Neuronal stem cell (in vitro differentiated cells): Measurements from ENCODE around the gene IGF1R.

Source experiments
- DNase-seq: peaks from one replicate; pipeline ENCODE4 v3.0.0-alpha.2; 2013; ENCODE audit warnings: low spot score
- H2AFZ ChIP-seq: one replicate; pipeline ENCODE4 v1.6.1; 2013; ENCODE audit warnings: mild to moderate bottlenecking, low read length, inconsistent platforms
- H2AK5ac ChIP-seq: 2 replicates; pipeline ENCODE4 v1.6.1; 2013; ENCODE audit warnings: low read depth, mild to moderate bottlenecking, inconsistent platforms, low read length, moderate library complexity, mixed read lengths
- H2BK120ac ChIP-seq: 2 replicates; pipeline ENCODE4 v1.6.1; 2013; ENCODE audit warnings: low read depth, mild to moderate bottlenecking, inconsistent platforms, low read length, moderate library complexity, mixed read lengths
- H2BK12ac ChIP-seq: one replicate; pipeline ENCODE4 v1.6.1; 2013; ENCODE audit warnings: low read length, inconsistent platforms
- H2BK15ac ChIP-seq: 2 replicates; pipeline ENCODE4 v1.6.1; 2013; ENCODE audit warnings: mild to moderate bottlenecking, low read length, inconsistent platforms, mixed read lengths
- H2BK5ac ChIP-seq: one replicate; pipeline ENCODE4 v1.6.1; 2013; ENCODE audit warnings: inconsistent platforms, mild to moderate bottlenecking, low read length, moderate library complexity
- H3K14ac ChIP-seq: one replicate; pipeline ENCODE4 v1.6.1; 2013; ENCODE audit warnings: low read length, inconsistent platforms
- H3K18ac ChIP-seq: 2 replicates; pipeline ENCODE4 v1.6.1; 2013; ENCODE audit warnings: low read length, inconsistent platforms
- H3K23ac ChIP-seq: 2 replicates; pipeline ENCODE4 v1.6.1; 2013; ENCODE audit warnings: low read depth, mild to moderate bottlenecking, mixed read lengths, low read length, inconsistent platforms; ENCODE audit not compliant: poor library complexity
- H3K27ac ChIP-seq: replicated peaks from 3 replicates; pipeline ENCODE4 v1.5.1; 2013; ENCODE audit warnings: low read length, inconsistent platforms
- H3K27me3 ChIP-seq, 3 experiments: 2 replicates each; pipeline ENCODE4 v1.6.1; 2013; ENCODE audit warnings: low read length in 3 of 3, mild to moderate bottlenecking in 2 of 3, inconsistent platforms in 1 of 3, low read depth in 1 of 3, mixed read lengths in 1 of 3, moderate library complexity in 1 of 3; ENCODE audit not compliant: control insufficient read depth in 3 of 3, insufficient read depth in 3 of 3
- H3K36me3 ChIP-seq, 2 donors: replicated peaks in 1 of 2; 2 replicates each; pipeline ENCODE4 v1.6.1; 2013; ENCODE audit warnings: low read length in 2 of 2; ENCODE audit not compliant: control insufficient read depth in 2 of 2, insufficient read depth in 2 of 2
- H3K4ac ChIP-seq: 2 replicates; pipeline ENCODE4 v1.6.1; 2013; ENCODE audit warnings: inconsistent platforms, mild to moderate bottlenecking, low read length, moderate library complexity
- H3K4me1 ChIP-seq, 2 donors: 1 replicate in 1 of 2; 2 replicates in 1 of 2; pipeline ENCODE4 v1.6.1; 2013; ENCODE audit warnings: low read length in 2 of 2, low read depth in 1 of 2; ENCODE audit not compliant: control insufficient read depth in 2 of 2, insufficient read depth in 1 of 2
- H3K4me2 ChIP-seq: one replicate; pipeline ENCODE4 v1.6.1; 2013; ENCODE audit warnings: mild to moderate bottlenecking, low read length, inconsistent platforms; ENCODE audit not compliant: insufficient read depth, poor library complexity, severe bottlenecking
- H3K4me3 ChIP-seq, 2 donors: 2 replicates each; pipeline ENCODE4 v1.5.1; 2013; ENCODE audit warnings: low read length in 2 of 2, mild to moderate bottlenecking in 2 of 2, inconsistent platforms in 1 of 2, moderate library complexity in 1 of 2
- H3K79me1 ChIP-seq: one replicate; pipeline ENCODE4 v1.6.1; 2013; ENCODE audit warnings: low read depth, mild to moderate bottlenecking, inconsistent platforms, low read length, moderate library complexity
- H3K9ac ChIP-seq: one replicate; pipeline ENCODE4 v1.6.1; 2013; ENCODE audit warnings: mild to moderate bottlenecking, low read depth, low read length, inconsistent platforms; ENCODE audit not compliant: poor library complexity
- H3K9me3 ChIP-seq, 2 donors: replicated peaks in 1 of 2; 2 replicates each; pipeline versions ENCODE3 to v1.6.1; 2013; ENCODE audit warnings: low read length in 2 of 2, mild to moderate bottlenecking in 2 of 2, inconsistent platforms in 1 of 2, low read depth in 1 of 2, mixed read lengths in 1 of 2, moderate library complexity in 1 of 2; ENCODE audit not compliant: control insufficient read depth in 2 of 2, insufficient read depth in 1 of 2
- H4K8ac ChIP-seq: one replicate; pipeline ENCODE4 v1.6.1; 2013; ENCODE audit warnings: low read depth, mild to moderate bottlenecking, inconsistent platforms, low read length, moderate library complexity
- H4K91ac ChIP-seq: one replicate; pipeline ENCODE4 v1.6.1; 2013; ENCODE audit warnings: low read length, low read depth, mild to moderate bottlenecking, inconsistent platforms; ENCODE audit not compliant: poor library complexity
- WGBS, 2 donors: extraction: QIAGEN DNeasy Blood & Tissue Kit; methylation state at CpG; one replicate each; pipeline ENCODE4 v1.1.7; 2013; ENCODE audit warnings: missing lambda C conversion rate in 2 of 2, mixed read lengths in 1 of 2; ENCODE audit not compliant: insufficient read length in 2 of 2, insufficient replicate concordance in 1 of 2; ENCODE audit errors: extremely low coverage in 2 of 2; 5-methylcytosine and 5-hydroxymethylcytosine counted together

Gene IGF1R

GRCh38 chr15:98834976-98835375 is 186.6 kb downstream of the IGF1R start:
- Histone ChIP-seq H3K27ac (no peak overlapping the region), H2BK15ac (no peak overlapping the region), H4K91ac (no peak overlapping the region), H2BK12ac (no peak overlapping the region), H3K4ac (no peak overlapping the region), H2BK5ac (no peak overlapping the region), H3K18ac (no peak overlapping the region), H4K8ac (no peak overlapping the region), H3K23ac (no peak overlapping the region), H3K9me3 (peaks cover 13 to 59% of the 10 kb centered on the region in 2 donors), H3K9ac (no peak overlapping the region), H2BK120ac (no peak overlapping the region), H3K14ac (no peak overlapping the region), H2AFZ (no peak overlapping the region), H3K79me1 (peaks cover 4% of the 10 kb centered on the region), H3K4me1 (peaks cover 0 to 3% of the 10 kb centered on the region in 2 donors), H2AK5ac (no peak overlapping the region), H3K27me3 (peaks cover 0 to 2% (median 0%) of the 10 kb centered on the region in 3 experiments), H3K4me3 (no peak overlapping the region), H3K4me2 (no peak overlapping the region), H3K36me3 (peaks cover 2 to 21% of the 10 kb centered on the region in 2 donors)
- no peak for DNase-seq
- WGBS, 2 donors, result no CpG with 5 or more reads among the region's 1 CpG

GRCh38 chr15:98835876-98836275 is 187.5 kb downstream of the IGF1R start:
- Histone ChIP-seq H3K14ac (no peak overlapping the region), H3K4me2 (no peak overlapping the region), H2AK5ac (no peak overlapping the region), H3K36me3 (peaks cover 2 to 25% of the 10 kb centered on the region in 2 donors), H3K9ac (no peak overlapping the region), H3K4me3 (no peak overlapping the region), H3K23ac (no peak overlapping the region), H3K9me3 (peaks cover 10 to 50% of the 10 kb centered on the region in 2 donors), H2AFZ (no peak overlapping the region), H2BK15ac (no peak overlapping the region), H3K4me1 (peaks cover 0 to 3% of the 10 kb centered on the region in 2 donors), H3K18ac (no peak overlapping the region), H4K8ac (no peak overlapping the region), H2BK5ac (no peak overlapping the region), H3K27ac (no peak overlapping the region), H3K79me1 (peaks cover 4% of the 10 kb centered on the region), H4K91ac (no peak overlapping the region), H2BK12ac (no peak overlapping the region), H2BK120ac (no peak overlapping the region), H3K4ac (no peak overlapping the region), H3K27me3 (peaks cover 0 to 2% (median 0%) of the 10 kb centered on the region in 3 experiments)
- no peak for DNase-seq
- no CpG with 5 or more reads among the region's 4 CpGs for WGBS, 2 donors

- peaks cover 5 to 11% of the 10 kb centered on the region in 2 donors for H3K4me1 ChIP-seq
- no peak overlapping the region for H2AK5ac ChIP-seq
- H3K27me3 ChIP-seq, result no peaks in the 10 kb centered on the region
- H3K4me3 ChIP-seq, result no peak overlapping the region
- H2BK12ac ChIP-seq, result no peak overlapping the region
- no peak overlapping the region for H3K18ac ChIP-seq
- H3K9ac ChIP-seq, result no peak overlapping the region
- H2BK5ac ChIP-seq, result no peak overlapping the region
- no peak overlapping the region for H4K91ac ChIP-seq
- no peak overlapping the region for H2BK15ac ChIP-seq
- H2BK120ac ChIP-seq, result no peak overlapping the region
- no peak overlapping the region for H3K14ac ChIP-seq
- H3K9me3 ChIP-seq, result peaks cover 2 to 24% of the 10 kb centered on the region in 2 donors
- no peak for DNase-seq
- H3K79me1 ChIP-seq, result peaks cover 2% of the 10 kb centered on the region
- peaks cover 0 to 20% of the 10 kb centered on the region in 2 donors for H3K36me3 ChIP-seq
- H3K27ac ChIP-seq, result no peak overlapping the region
- WGBS, 2 donors, result no CpG with 5 or more reads among the region's 5 CpGs
- H3K4ac ChIP-seq, result no peak overlapping the region
- H4K8ac ChIP-seq, result no peak overlapping the region
- H2AFZ ChIP-seq, result no peak overlapping the region
- no peak overlapping the region for H3K23ac ChIP-seq
- H3K4me2 ChIP-seq, result no peak overlapping the region
These were observed 190.3 kb downstream of the IGF1R start for GRCh38 chr15:98838387-98839259.

- Histone ChIP-seq H3K4ac (no peak overlapping the region), H3K9ac (no peak overlapping the region), H2AK5ac (no peak overlapping the region), H3K23ac (no peak overlapping the region), H3K4me1 (peaks cover 7 to 13% of the 10 kb centered on the region in 2 donors), H2BK15ac (no peak overlapping the region), H2BK12ac (no peak overlapping the region), H3K27ac (no peak overlapping the region), H3K18ac (no peak overlapping the region), H3K79me1 (peaks cover 1% of the 10 kb centered on the region), H3K9me3 (peaks cover 2 to 13% of the 10 kb centered on the region in 2 donors), H2BK120ac (no peak overlapping the region), H3K4me2 (no peak overlapping the region), H3K27me3 (no peaks in the 10 kb centered on the region), H3K14ac (no peak overlapping the region), H2AFZ (no peak overlapping the region), H4K8ac (no peak overlapping the region), H2BK5ac (no peak overlapping the region), H4K91ac (no peak overlapping the region), H3K36me3 (peaks cover 0 to 11% of the 10 kb centered on the region in 2 donors), H3K4me3 (no peak overlapping the region)
- DNase-seq, result no peak
- no CpG with 5 or more reads among the region's 5 CpGs for WGBS, 2 donors
These were observed 191.7 kb downstream of the IGF1R start for GRCh38 chr15:98840053-98840452.
